RWPE1 (cell line): ENCODE results near the gene TRPM3.

Experiments
- CTCF ChIA-PET: fragments of 350-600 bp; sonication (Branson Sonifier 250); formaldehyde crosslinking; extraction: SDS; loops from one replicate; lab custom pipeline; 2021; lab: Yijun Ruan, JAX
- POLR2A ChIA-PET: fragments of 400-600 bp; formaldehyde crosslinking; extraction: SDS; loops from one replicate; lab custom pipeline; 2020; ENCODE audit warnings: antibody characterized with exemption; ENCODE audit not compliant: low non-redundant PET; lab: Yijun Ruan, JAX
- DNase-seq: peaks from one replicate; pipeline ENCODE4 v3.0.0; 2012; ENCODE audit warnings: low spot score
- H3K27ac ChIP-seq: fragments of 450-650 bp; 2 replicates; pipeline ENCODE4 v1.5.1; 2017
- CTCF ChIP-seq: fragments of 450-650 bp; conservative IDR thresholded peaks from 2 replicates; pipeline ENCODE4 v1.5.1; 2017; ENCODE audit warnings: low read depth, mild to moderate bottlenecking

TRPM3 gene

GRCh38 chr9:70878576-70878975, 242.8 kb downstream of the TRPM3 start:
- no peak for TF ChIP-seq CTCF

GRCh38 chr9:70874451-70874850, 247.0 kb downstream of the TRPM3 start:
- CTCF ChIA-PET = no interaction called here

More at GRCh38 chr9:70878576-70878975, 242.8 kb downstream of the TRPM3 start:
- no peak overlapping the region for H3K27ac ChIP-seq
- no peak for DNase-seq
- ChIA-PET POLR2A (no interaction called here), CTCF (no interaction called here)

GRCh38 chr9:70873506-70873905, 247.9 kb downstream of the TRPM3 start:
- no peak for TF ChIP-seq CTCF
- POLR2A ChIA-PET = no interaction called here
- CTCF ChIA-PET = interaction anchor here (0.6 to 1.1 kb wide), 2 partner anchors 26 to 1956 kb away, joined by 3 read pairs; no protein-coding TSS in a partner anchor
- DNase-seq = no peak
- no peak overlapping the region for H3K27ac ChIP-seq

More at GRCh38 chr9:70874451-70874850, 247.0 kb downstream of the TRPM3 start:
- no peak for TF ChIP-seq CTCF
- DNase-seq = no peak
- no peak overlapping the region for H3K27ac ChIP-seq
- POLR2A ChIA-PET = no interaction called here

- CTCF ChIA-PET = interaction anchor here (0.7 kb wide), 2 partner anchors 240 to 564 kb away, joined by 3 to 4 read pairs; no protein-coding TSS in a partner anchor
- POLR2A ChIA-PET = no interaction called here
- TF ChIP-seq CTCF = no peak
- no peak for DNase-seq
- H3K27ac ChIP-seq = no peak overlapping the region
Observed at GRCh38 chr9:70868661-70869652, 252.5 kb downstream of the TRPM3 start.

- TF ChIP-seq CTCF = no peak
- POLR2A ChIA-PET = no interaction called here
- DNase-seq = no peak
- CTCF ChIA-PET = no interaction called here
- H3K27ac ChIP-seq = no peak overlapping the region
Observed at GRCh38 chr9:70868041-70868440, 253.4 kb downstream of the TRPM3 start.

GRCh38 chr9:70865471-70865870, 255.9 kb downstream of the TRPM3 start:
- H3K27ac ChIP-seq = no peak overlapping the region
- no peak for DNase-seq
- TF ChIP-seq CTCF = no peak
- ChIA-PET CTCF (no interaction called here), POLR2A (no interaction called here)
